Esophagus squamous epithelium (tissue), 4 donors: Measurements from ENCODE around the gene TLE1.

Experiments used
- POLR2A ChIP-seq, 4 donors: fragments of 450-650 bp; IDR thresholded peaks; one replicate each; pipeline ENCODE4 v1.6.1; 2017; ENCODE audit warnings: antibody characterized with exemption in 4 of 4, mild to moderate bottlenecking in 4 of 4, moderate library complexity in 3 of 4
- TF ChIP-seq, protein P1 (sequence below), 6 experiments: fragments of 450-650 bp in 4 of 6; fragments of 200-600 bp in 2 of 6; sonication (generic) in 2 of 6; IDR thresholded peaks; one replicate each; pipeline ENCODE4 v1.5.1; 2016 to 2019; ENCODE audit warnings: antibody characterized with exemption in 6 of 6, mild to moderate bottlenecking in 4 of 6, moderate library complexity in 4 of 6

GRCh38 chr9:81589392-81589791, 100.0 kb downstream of the TLE1 start:
- TF ChIP-seq, protein P1, sequence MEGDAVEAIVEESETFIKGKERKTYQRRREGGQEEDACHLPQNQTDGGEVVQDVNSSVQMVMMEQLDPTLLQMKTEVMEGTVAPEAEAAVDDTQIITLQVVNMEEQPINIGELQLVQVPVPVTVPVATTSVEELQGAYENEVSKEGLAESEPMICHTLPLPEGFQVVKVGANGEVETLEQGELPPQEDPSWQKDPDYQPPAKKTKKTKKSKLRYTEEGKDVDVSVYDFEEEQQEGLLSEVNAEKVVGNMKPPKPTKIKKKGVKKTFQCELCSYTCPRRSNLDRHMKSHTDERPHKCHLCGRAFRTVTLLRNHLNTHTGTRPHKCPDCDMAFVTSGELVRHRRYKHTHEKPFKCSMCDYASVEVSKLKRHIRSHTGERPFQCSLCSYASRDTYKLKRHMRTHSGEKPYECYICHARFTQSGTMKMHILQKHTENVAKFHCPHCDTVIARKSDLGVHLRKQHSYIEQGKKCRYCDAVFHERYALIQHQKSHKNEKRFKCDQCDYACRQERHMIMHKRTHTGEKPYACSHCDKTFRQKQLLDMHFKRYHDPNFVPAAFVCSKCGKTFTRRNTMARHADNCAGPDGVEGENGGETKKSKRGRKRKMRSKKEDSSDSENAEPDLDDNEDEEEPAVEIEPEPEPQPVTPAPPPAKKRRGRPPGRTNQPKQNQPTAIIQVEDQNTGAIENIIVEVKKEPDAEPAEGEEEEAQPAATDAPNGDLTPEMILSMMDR (IDR thresholded peaks at IDR 0.05), result no peak
- no peak for TF ChIP-seq POLR2A (IDR thresholded peaks at IDR 0.05)
